D721Med (cell line): ENCODE measurements around the gene WDR27.

Experiments
- DNase-seq: peaks from one replicate; pipeline ENCODE4 v3.0.0; 2011; ENCODE audit warnings: low spot score; ENCODE audit not compliant: insufficient read length
- FAIRE-seq: peaks from 2 replicates; lab custom pipeline; 2011; peaks lifted over from hg19 to GRCh38; lab: Jason Lieb, UNC
- CTCF ChIP-seq: IDR thresholded peaks from 2 replicates; pipeline ENCODE4 v1.5.1; 2012; ENCODE audit warnings: mild to moderate bottlenecking, control low read depth; ENCODE audit not compliant: insufficient read depth; ENCODE audit errors: missing control alignments

The WDR27 gene

GRCh38 chr6:169543704-169544103 lies 158.1 kb downstream of the WDR27 start:
- DNase-seq, result no peak
- TF ChIP-seq CTCF, result no peak
- FAIRE-seq, result no peak

- no peak for TF ChIP-seq CTCF
- FAIRE-seq, result no peak
- no peak for DNase-seq
Measured at GRCh38 chr6:169542491-169542890, 159.3 kb downstream of the WDR27 start.

- no peak for TF ChIP-seq CTCF
- DNase-seq (no peak), FAIRE-seq (no peak)
Measured at GRCh38 chr6:169539176-169539897, 162.5 kb downstream of the WDR27 start.

GRCh38 chr6:169536446-169537170 lies 165.2 kb downstream of the WDR27 start:
- DNase-seq, result no peak
- no peak for TF ChIP-seq CTCF
- FAIRE-seq, result no peak

GRCh38 chr6:169534039-169534421 lies 167.8 kb downstream of the WDR27 start:
- FAIRE-seq, result no peak
- no peak for DNase-seq
- TF ChIP-seq CTCF, result no peak

- TF ChIP-seq CTCF, result no peak
- DNase-seq (no peak), FAIRE-seq (no peak)
Measured at GRCh38 chr6:169533301-169534038, 168.4 kb downstream of the WDR27 start.
